ENCODE data around the gene SEMG1.

SEMG1 gene

DNA sequence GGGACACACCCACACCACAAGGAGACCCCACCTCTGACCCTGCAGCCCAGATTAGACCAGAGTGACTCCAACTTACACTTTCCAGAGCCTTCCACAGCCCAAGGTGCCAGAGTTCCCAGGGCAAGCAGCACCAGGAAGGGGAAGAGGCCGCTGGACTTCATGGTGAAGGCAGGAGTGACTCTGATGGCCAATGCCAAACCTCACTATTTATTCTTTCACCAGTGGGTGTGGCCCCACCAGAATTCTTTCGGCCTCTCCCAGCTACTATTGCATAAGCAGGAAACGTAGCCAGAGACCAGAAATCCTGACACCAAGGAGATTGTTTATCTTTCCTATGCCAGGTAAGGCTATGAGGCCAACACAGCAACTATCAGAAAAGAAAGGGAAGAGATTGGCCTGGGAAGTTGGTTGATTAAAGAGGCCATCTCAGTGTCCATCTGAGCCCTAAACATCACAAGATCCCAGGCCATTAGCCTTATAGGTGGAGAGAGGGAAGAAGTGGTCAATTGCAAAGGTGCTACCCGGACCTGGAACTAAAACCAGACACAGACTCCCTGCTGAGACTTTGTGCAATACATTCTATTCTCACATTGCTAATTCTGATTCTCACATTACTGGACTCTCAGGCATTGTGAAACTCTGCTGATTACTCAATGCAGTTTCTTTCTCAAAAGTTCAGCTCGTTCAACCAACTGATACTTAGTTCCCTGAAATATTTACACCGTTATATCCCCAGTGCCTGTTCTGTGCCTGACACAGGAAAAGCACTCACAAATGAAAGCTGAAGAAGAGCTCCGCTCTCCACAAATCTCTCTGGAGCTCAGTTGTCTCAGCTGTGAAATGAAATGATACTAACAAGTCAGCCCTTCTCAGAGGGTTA is 47.8 kb downstream of the SEMG1 start, which contains the start of gene SLPI:
Gene SLPI (minus strand): TSS at position 182 of the 880 bp plus-strand sequence. CDS start 21 bp downstream, at position 161.
- H2AFZ ChIP-seq (ENCODE audit: low read depth) = peak within 1 kb of the TSS; percentile 8; the same call in 1 of the 2 replicates
- no peak within 1 kb of the TSS for H3K4me3 ChIP-seq (IDR thresholded peaks at IDR 0.05; ENCODE audit: insufficient read depth, low read depth, low read length)
- H3K79me2 ChIP-seq (ENCODE audit: insufficient read depth, low read depth) = no peaks in the 10 kb centered on the region
- H3K27me3 ChIP-seq (ENCODE audit: insufficient read depth, low read depth) = no peaks in the 10 kb centered on the region
- peaks cover 40% of the 10 kb centered on the region for H3K4me1 ChIP-seq (ENCODE audit: low read depth, poor library complexity, severe bottlenecking)
- peak within 1 kb of the TSS; percentile 41; the same call in 1 of the 2 replicates for H3K27ac ChIP-seq
- peak within 1 kb of the TSS; percentile 77 for H3K4me2 ChIP-seq
- H4K20me1 ChIP-seq (ENCODE audit: insufficient read depth) = no peaks in the 10 kb centered on the region
- H3K9ac ChIP-seq = peak within 1 kb of the TSS; percentile 2; the same call in 1 of the 2 replicates
- TF ChIP-seq, protein P1, sequence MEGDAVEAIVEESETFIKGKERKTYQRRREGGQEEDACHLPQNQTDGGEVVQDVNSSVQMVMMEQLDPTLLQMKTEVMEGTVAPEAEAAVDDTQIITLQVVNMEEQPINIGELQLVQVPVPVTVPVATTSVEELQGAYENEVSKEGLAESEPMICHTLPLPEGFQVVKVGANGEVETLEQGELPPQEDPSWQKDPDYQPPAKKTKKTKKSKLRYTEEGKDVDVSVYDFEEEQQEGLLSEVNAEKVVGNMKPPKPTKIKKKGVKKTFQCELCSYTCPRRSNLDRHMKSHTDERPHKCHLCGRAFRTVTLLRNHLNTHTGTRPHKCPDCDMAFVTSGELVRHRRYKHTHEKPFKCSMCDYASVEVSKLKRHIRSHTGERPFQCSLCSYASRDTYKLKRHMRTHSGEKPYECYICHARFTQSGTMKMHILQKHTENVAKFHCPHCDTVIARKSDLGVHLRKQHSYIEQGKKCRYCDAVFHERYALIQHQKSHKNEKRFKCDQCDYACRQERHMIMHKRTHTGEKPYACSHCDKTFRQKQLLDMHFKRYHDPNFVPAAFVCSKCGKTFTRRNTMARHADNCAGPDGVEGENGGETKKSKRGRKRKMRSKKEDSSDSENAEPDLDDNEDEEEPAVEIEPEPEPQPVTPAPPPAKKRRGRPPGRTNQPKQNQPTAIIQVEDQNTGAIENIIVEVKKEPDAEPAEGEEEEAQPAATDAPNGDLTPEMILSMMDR (conservative IDR thresholded peaks at IDR 0.05; ENCODE audit: low read depth, low read length) = no peak
- H3K36me3 ChIP-seq (ENCODE audit: insufficient read depth) = no peaks in the 10 kb centered on the region

DNA sequence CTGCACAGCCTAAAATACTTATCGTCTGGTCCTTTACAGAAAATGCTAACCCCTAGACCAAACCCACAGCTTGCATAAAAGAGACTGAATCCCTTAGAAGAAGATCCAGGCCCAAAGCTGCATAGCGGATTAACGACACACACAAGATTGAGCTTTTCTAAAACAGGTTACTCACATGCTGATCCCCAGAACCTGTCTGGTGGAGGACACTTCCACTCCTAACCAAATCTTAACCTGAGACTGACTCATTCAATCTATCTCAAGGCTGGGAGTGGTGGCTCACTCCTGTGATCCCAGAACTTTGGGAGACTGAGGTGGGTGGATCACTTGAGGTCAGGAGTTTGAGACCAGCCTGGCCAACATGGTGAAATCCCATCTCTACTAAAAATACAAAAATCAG is 50.3 kb downstream of the SEMG1 start:
- Histone ChIP-seq H4K20me1 (ENCODE audit: insufficient read depth) (no peaks in the 10 kb centered on the region), H3K36me3 (ENCODE audit: insufficient read depth) (no peaks in the 10 kb centered on the region), H2AFZ (ENCODE audit: low read depth) (no peak overlapping the region), H3K4me1 (ENCODE audit: low read depth, poor library complexity, severe bottlenecking) (peaks cover 40% of the 10 kb centered on the region), H3K79me2 (ENCODE audit: insufficient read depth, low read depth) (no peaks in the 10 kb centered on the region), H3K27ac (no peak overlapping the region), H3K4me2 (no peak overlapping the region), H3K4me3 (IDR thresholded peaks at IDR 0.05; ENCODE audit: insufficient read depth, low read depth, low read length) (no peak overlapping the region), H3K27me3 (ENCODE audit: insufficient read depth, low read depth) (no peaks in the 10 kb centered on the region), H3K9ac (no peak overlapping the region)
- TF ChIP-seq, protein P1 (conservative IDR thresholded peaks at IDR 0.05; ENCODE audit: low read depth, low read length) = no peak

DNA sequence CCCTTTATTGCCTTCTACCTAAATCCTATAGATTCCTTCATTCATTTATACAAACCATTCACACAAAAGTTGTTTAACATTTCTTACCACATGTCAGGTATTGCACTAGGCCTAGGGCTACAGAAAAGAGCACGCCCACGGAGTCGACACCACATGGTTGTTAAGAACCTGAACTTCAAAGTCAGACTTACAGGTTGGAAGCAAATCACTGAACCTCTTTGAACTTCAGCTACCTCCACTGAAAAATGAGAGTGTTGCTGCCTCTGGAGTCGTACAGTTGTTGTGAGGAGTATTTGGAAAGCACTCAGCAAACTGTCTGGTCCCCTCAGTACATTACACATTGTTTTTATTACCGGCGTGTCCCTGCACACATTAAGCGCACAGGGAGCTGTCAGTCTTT is 50.9 kb downstream of the SEMG1 start:
- Histone ChIP-seq H4K20me1 (ENCODE audit: insufficient read depth) (no peaks in the 10 kb centered on the region), H3K79me2 (ENCODE audit: insufficient read depth, low read depth) (no peaks in the 10 kb centered on the region), H3K4me2 (no peak overlapping the region), H3K36me3 (ENCODE audit: insufficient read depth) (no peaks in the 10 kb centered on the region), H3K9ac (no peak overlapping the region), H3K27me3 (ENCODE audit: insufficient read depth, low read depth) (no peaks in the 10 kb centered on the region), H3K27ac (no peak overlapping the region), H2AFZ (ENCODE audit: low read depth) (no peak overlapping the region), H3K4me3 (IDR thresholded peaks at IDR 0.05; ENCODE audit: insufficient read depth, low read depth, low read length) (no peak overlapping the region), H3K4me1 (ENCODE audit: low read depth, poor library complexity, severe bottlenecking) (peaks cover 40% of the 10 kb centered on the region)
- TF ChIP-seq, protein P1 (conservative IDR thresholded peaks at IDR 0.05; ENCODE audit: low read depth, low read length) = no peak

DNA sequence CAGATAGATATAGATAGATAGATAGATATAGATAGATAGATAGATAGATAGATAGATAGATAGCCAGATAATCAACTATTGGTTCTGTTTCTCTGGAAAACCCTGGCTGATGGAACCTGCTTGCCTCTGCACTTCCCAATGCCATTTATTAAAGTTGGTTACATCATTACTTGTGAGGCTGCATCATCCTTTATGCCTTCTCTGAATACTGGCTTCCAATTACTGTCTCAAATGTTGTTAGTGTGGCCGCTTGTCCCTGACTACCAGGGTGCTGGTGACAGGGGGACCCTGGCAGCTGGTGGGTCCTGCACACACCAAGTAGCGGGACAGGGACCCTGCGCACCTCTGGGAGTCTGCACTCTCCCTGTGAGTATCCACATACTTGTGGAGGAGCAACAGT is 51.4 kb downstream of the SEMG1 start:
- no peaks in the 10 kb centered on the region for H3K36me3 ChIP-seq (ENCODE audit: insufficient read depth)
- H3K4me3 ChIP-seq (IDR thresholded peaks at IDR 0.05; ENCODE audit: insufficient read depth, low read depth, low read length) = no peak overlapping the region
- peaks cover 38% of the 10 kb centered on the region for H3K4me1 ChIP-seq (ENCODE audit: low read depth, poor library complexity, severe bottlenecking)
- no peak overlapping the region for H3K27ac ChIP-seq
- H3K79me2 ChIP-seq (ENCODE audit: insufficient read depth, low read depth) = no peaks in the 10 kb centered on the region
- H2AFZ ChIP-seq (ENCODE audit: low read depth) = no peak overlapping the region
- no peak overlapping the region for H3K9ac ChIP-seq
- H4K20me1 ChIP-seq (ENCODE audit: insufficient read depth) = no peaks in the 10 kb centered on the region
- TF ChIP-seq, protein P1 (conservative IDR thresholded peaks at IDR 0.05; ENCODE audit: low read depth, low read length) = no peak
- no peaks in the 10 kb centered on the region for H3K27me3 ChIP-seq (ENCODE audit: insufficient read depth, low read depth)
- H3K4me2 ChIP-seq = no peak overlapping the region

Measured in KMS-11 (cell line).